Measurements from ENCODE around the gene CACNA1C. TPM values are rescaled to one million over a fixed set of nuclear protein-coding genes. Genes with fewer than 3 reads are reported as not detected.

Gene CACNA1C
- total RNA-seq, 1 experiment from 2014 or later, result 1.1 TPM

DNA sequence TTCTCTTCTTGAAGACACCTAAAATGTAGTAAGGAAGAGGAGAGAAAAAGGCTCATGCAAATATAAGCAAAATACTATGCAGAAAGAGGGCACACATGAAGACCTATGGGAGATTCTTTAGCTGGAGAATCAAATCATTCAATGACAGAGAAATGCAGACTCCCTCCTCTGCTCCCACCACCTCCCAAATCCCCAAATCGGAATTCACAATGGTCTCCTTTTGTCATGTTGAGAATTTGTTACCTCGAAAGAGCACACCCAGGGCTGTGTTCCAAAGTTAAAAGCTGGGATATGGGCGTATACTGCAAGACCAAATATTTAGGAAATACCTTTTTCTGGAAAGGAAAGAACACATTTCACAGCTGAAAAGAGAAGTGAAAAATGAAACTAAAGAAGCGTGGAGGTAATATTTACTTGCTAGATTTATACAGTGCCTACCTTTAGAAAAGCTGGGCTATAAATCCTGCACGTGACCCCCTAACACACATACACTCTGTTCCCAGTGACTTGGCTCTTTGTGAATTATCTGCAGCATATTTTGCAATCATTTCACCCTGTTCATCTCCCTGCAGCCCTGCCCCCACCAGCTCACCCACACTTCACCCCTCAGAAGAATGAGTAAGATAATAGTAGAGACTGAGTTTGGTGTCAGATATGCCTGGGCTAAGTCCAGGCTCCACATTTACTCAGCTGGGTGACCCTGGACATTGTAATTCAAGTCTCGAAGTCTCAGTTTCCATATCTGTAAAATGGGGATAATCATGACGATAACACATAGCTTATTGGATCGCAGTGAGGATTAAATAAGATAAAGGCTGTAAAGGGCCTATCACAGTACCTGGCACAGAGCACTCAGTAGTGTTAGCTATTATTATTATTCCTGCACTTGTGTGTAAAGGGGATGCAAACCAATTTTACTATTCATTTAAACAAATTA lies 2.9 kb upstream of the CACNA1C start:
- H3K27ac Mint-ChIP-seq, result peak overlapping the region in 1 of 3 experiments; percentile 3; a peak in 2 of 7 replicates
- TF ChIP-seq, protein P1, sequence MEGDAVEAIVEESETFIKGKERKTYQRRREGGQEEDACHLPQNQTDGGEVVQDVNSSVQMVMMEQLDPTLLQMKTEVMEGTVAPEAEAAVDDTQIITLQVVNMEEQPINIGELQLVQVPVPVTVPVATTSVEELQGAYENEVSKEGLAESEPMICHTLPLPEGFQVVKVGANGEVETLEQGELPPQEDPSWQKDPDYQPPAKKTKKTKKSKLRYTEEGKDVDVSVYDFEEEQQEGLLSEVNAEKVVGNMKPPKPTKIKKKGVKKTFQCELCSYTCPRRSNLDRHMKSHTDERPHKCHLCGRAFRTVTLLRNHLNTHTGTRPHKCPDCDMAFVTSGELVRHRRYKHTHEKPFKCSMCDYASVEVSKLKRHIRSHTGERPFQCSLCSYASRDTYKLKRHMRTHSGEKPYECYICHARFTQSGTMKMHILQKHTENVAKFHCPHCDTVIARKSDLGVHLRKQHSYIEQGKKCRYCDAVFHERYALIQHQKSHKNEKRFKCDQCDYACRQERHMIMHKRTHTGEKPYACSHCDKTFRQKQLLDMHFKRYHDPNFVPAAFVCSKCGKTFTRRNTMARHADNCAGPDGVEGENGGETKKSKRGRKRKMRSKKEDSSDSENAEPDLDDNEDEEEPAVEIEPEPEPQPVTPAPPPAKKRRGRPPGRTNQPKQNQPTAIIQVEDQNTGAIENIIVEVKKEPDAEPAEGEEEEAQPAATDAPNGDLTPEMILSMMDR (conservative IDR thresholded peaks at IDR 0.05), result no peak

More for the DNA sequence above, 2.9 kb upstream of the CACNA1C start:
- Histone ChIP-seq H3K4me2 (ENCODE audit: insufficient read depth, insufficient read length, low read length) (no peak overlapping the region), H3T11ph (ENCODE audit: low read length) (no peak overlapping the region), H3K27me3 (ENCODE audit: insufficient read depth, low read length) (peaks cover 22% of the 10 kb centered on the region), H2AK5ac (ENCODE audit: insufficient read length, low read length) (no peak overlapping the region), H3K27ac (ENCODE audit: insufficient read length, low read depth, low read length) (no peak overlapping the region), H4K91ac (ENCODE audit: insufficient read length, low read depth, low read length) (no peak overlapping the region), H3K9ac (ENCODE audit: extremely low read depth, insufficient read length, low read length) (no peak overlapping the region), H2BK20ac (ENCODE audit: low read depth, low read length, poor library complexity, severe bottlenecking) (no peak overlapping the region), H3K14ac (ENCODE audit: insufficient read depth, low read length) (no peak overlapping the region), H4K5ac (ENCODE audit: insufficient read length, low read depth, low read length) (no peak overlapping the region), H2AFZ (ENCODE audit: low read length) (no peak overlapping the region), H2BK15ac (ENCODE audit: low read depth, low read length) (no peak overlapping the region), H3K9me3 (ENCODE audit: control insufficient read depth, low read depth, low read length) (no peaks in the 10 kb centered on the region), H3K4ac (ENCODE audit: low read depth, low read length) (no peak overlapping the region), H3K23ac (ENCODE audit: insufficient read length, low read depth, low read length) (no peak overlapping the region), H3K79me1 (ENCODE audit: insufficient read depth, low read depth, low read length, poor library complexity, severe bottlenecking) (no peaks in the 10 kb centered on the region), H3K79me2 (ENCODE audit: insufficient read depth, low read length) (no peaks in the 10 kb centered on the region), H4K20me1 (ENCODE audit: control insufficient read depth, insufficient read depth, insufficient read length) (no peaks in the 10 kb centered on the region), H3K23me2 (ENCODE audit: insufficient read length, low read depth, low read length, poor library complexity, severe bottlenecking) (peaks cover 11% of the 10 kb centered on the region), H2BK12ac (ENCODE audit: insufficient read length, low read depth, low read length) (no peak overlapping the region), H4K8ac (replicated peaks; ENCODE audit: insufficient read length, low read depth, low read length) (no peak overlapping the region), H2BK120ac (ENCODE audit: low read depth, low read length, poor library complexity, severe bottlenecking) (no peak overlapping the region), H3K4me1 (ENCODE audit: insufficient read depth, low read length) (no peaks in the 10 kb centered on the region), H3K56ac (ENCODE audit: insufficient read length, low read depth, low read length) (no peak overlapping the region), H2BK5ac (ENCODE audit: insufficient read length, low read length) (no peak overlapping the region), H3K18ac (ENCODE audit: insufficient read length, low read depth, low read length) (no peak overlapping the region)
- WGBS (ENCODE audit: extremely low coverage, insufficient read length, low lambda C conversion rate), result no CpG with 5 or more reads among the region's 8 CpGs
- Mint-ChIP-seq H3K4me3 (peak overlapping the region in 1 of 2 experiments; percentile 4; a peak in 2 of 5 replicates), H3K27me3 (ENCODE audit: low read depth) (peaks cover 55% of the 10 kb centered on the region), H3K36me3 (ENCODE audit: insufficient read depth in 1 of 3, low read depth in 3 of 3) (no peaks in the 10 kb centered on the region), H3K4me1 (peaks cover 35 to 48% of the 10 kb centered on the region in 2 experiments), H3K9me3 (no peaks in the 10 kb centered on the region)
- no peak for DNase-seq

All from H9 (cell line).